DND-41 (cell line): Measurements from ENCODE around the gene PHF19.

ENCODE experiments used
- CTCF ChIP-seq: IDR thresholded peaks from 2 replicates; pipeline ENCODE4 v1.5.1; 2012; ENCODE audit warnings: borderline replicate concordance, low read length, moderate library complexity, mild to moderate bottlenecking; ENCODE audit not compliant: poor library complexity, severe bottlenecking; ENCODE audit errors: extremely low read depth
- EZH2 ChIP-seq: IDR thresholded peaks from 3 replicates; pipeline ENCODE4 v1.6.1; 2012; ENCODE audit warnings: borderline replicate concordance, low read depth, mild to moderate bottlenecking, moderate library complexity, low read length, inconsistent platforms; ENCODE audit not compliant: severe bottlenecking

- no peak for TF ChIP-seq CTCF
- TF ChIP-seq EZH2 = no peak
Measured at GRCh38 chr9:120845255-120845654, 31.7 kb downstream of the PHF19 start.
